ENCODE data around the gene ZFP92.

DNA sequence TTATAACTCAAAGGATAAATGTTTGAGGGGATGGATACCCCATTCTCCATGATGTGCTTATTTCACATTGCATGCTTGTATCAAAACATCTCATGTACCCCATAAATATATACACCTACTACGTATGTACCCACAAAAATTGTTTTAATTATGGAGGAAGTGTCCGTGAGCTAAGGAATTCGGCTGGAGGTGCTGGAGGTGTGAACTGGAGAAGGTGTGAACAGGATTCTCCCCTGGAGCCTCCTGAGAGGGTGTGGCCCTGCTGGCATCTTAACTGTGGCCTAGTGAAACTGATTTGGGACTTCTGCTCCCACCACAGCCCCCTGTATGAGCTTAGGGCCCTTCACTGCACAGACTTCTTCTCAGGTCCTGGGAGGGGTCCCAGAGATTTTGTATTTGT, 33.5 kb upstream of the ZFP92 start:
- TF ChIP-seq, protein P1, sequence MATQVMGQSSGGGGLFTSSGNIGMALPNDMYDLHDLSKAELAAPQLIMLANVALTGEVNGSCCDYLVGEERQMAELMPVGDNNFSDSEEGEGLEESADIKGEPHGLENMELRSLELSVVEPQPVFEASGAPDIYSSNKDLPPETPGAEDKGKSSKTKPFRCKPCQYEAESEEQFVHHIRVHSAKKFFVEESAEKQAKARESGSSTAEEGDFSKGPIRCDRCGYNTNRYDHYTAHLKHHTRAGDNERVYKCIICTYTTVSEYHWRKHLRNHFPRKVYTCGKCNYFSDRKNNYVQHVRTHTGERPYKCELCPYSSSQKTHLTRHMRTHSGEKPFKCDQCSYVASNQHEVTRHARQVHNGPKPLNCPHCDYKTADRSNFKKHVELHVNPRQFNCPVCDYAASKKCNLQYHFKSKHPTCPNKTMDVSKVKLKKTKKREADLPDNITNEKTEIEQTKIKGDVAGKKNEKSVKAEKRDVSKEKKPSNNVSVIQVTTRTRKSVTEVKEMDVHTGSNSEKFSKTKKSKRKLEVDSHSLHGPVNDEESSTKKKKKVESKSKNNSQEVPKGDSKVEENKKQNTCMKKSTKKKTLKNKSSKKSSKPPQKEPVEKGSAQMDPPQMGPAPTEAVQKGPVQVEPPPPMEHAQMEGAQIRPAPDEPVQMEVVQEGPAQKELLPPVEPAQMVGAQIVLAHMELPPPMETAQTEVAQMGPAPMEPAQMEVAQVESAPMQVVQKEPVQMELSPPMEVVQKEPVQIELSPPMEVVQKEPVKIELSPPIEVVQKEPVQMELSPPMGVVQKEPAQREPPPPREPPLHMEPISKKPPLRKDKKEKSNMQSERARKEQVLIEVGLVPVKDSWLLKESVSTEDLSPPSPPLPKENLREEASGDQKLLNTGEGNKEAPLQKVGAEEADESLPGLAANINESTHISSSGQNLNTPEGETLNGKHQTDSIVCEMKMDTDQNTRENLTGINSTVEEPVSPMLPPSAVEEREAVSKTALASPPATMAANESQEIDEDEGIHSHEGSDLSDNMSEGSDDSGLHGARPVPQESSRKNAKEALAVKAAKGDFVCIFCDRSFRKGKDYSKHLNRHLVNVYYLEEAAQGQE (IDR thresholded peaks at IDR 0.05; ENCODE audit: insufficient read depth in 1 of 2, low read depth in 2 of 2, low read length in 2 of 2), result no peak
- TF ChIP-seq POLR2AphosphoS5 (IDR thresholded peaks at IDR 0.05; ENCODE audit: low read depth, low read length) (no peak), TAF1 (IDR thresholded peaks at IDR 0.05; ENCODE audit: borderline replicate concordance, insufficient read depth, low read length) (no peak), SIN3A (IDR thresholded peaks at IDR 0.05; ENCODE audit: borderline replicate concordance, insufficient read depth, low read length) (no peak), FOXP2 (optimal IDR thresholded peaks at IDR 0.05; ENCODE audit: borderline replicate concordance, extremely low read depth, extremely low read length, insufficient read depth) (no peak)

Measured in PFSK-1 (cell line).